ENCODE results near the gene ZCCHC12. TPM values are rescaled to one million over a fixed set of nuclear protein-coding genes. Genes with fewer than 3 reads are reported as not detected.

ZCCHC12 gene
- total RNA-seq, 1 donor from 2014 or later = 23.2 TPM

DNA sequence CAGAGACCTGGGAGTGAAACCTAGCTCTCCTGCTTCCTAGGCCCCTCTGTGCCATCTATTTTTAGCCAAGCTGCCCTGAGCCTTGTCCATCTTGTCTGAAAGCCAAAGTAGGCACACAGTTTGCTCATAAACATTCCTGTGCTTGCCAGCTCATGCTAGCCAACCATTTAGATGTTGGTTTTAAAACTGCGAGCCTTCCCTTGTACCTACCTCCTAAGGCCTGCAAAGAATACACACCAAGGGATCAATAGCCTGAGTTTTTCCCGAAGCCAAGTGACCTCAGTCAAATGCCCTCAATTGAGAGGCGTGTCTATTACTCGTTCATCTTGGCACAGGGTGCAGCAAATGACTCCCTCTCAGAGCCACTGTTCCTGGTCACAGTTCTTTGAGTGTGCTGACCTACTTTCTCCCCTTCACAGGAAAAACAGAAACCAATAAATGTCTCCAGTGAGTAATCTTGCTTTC lies 48.5 kb downstream of the ZCCHC12 start:
- no peak for DNase-seq

Other genes with a start within 250 kb of the ZCCHC12 start
- gene IL13RA1, start 96.2 kb upstream of the ZCCHC12 start, total RNA-seq = 5.9 TPM
- gene LONRF3, start 150.8 kb downstream of the ZCCHC12 start, total RNA-seq = 1.9 TPM
- gene CT47C1, start 249.2 kb downstream of the ZCCHC12 start, total RNA-seq = not detected

All from occipital lobe (tissue), 2 donors.